SK-N-SH (cell line): Measurements from ENCODE around the gene FAM174B. TPM values are rescaled to one million over a fixed set of nuclear protein-coding genes. Genes with fewer than 3 reads are reported as not detected.

ENCODE experiments used
- CTCF ChIA-PET: fragments of 300-600, 350-600 bp; formaldehyde crosslinking; extraction: SDS; loops from one replicate; lab custom pipeline; 2021; lab: Yijun Ruan, JAX
- POLR2A ChIA-PET: fragments of 350-600 bp; sonication (Branson Sonifier 250); formaldehyde crosslinking; extraction: SDS; loops from one replicate; lab custom pipeline; 2020; ENCODE audit warnings: antibody characterized with exemption, inconsistent platforms; lab: Yijun Ruan, JAX
- DNase-seq: peaks from one replicate; pipeline ENCODE4 v3.0.0; 2012
- H2AFZ ChIP-seq: fragments of 200-600 bp; sonication (generic); 2 replicates; pipeline ENCODE4 v1.8.1; 2016; ENCODE audit warnings: antibody characterized with exemption, mild to moderate bottlenecking, low read depth
- H3F3A ChIP-seq: fragments of 200-600 bp; sonication (generic); replicated peaks from 2 replicates; pipeline ENCODE3; 2016; ENCODE audit warnings: antibody characterized with exemption, mild to moderate bottlenecking; ENCODE audit not compliant: insufficient read depth
- H3K27ac ChIP-seq, 2 experiments: fragments of 200-500 bp in 1 of 2; fragments of 200-600 bp in 1 of 2; sonication (Bioruptor generic) in 1 of 2; sonication (generic), shearing (Covaris generic) in 1 of 2; 2 replicates each; pipeline versions ENCODE4 v1.5.1 to v1.6.1; 2014 to 2016; ENCODE audit warnings: low read depth in 2 of 2, inconsistent platforms in 1 of 2, low read length in 1 of 2, mild to moderate bottlenecking in 1 of 2, mixed read lengths in 1 of 2
- H3K27me3 ChIP-seq: fragments of 200-600 bp; sonication (generic), shearing (Covaris generic); 2 replicates; pipeline ENCODE4 v1.6.1; 2016; ENCODE audit warnings: mixed run types; ENCODE audit not compliant: insufficient read depth
- H3K36me3 ChIP-seq, 2 experiments: fragments of 200-500 bp in 1 of 2; fragments of 200-600 bp in 1 of 2; sonication (Bioruptor generic) in 1 of 2; sonication (generic) in 1 of 2; replicated peaks in 1 of 2; 2 replicates each; pipeline versions ENCODE3 to v1.5.1; 2014 to 2016; ENCODE audit warnings: low read length in 1 of 2, mild to moderate bottlenecking in 1 of 2; ENCODE audit not compliant: insufficient read depth in 2 of 2, control insufficient read depth in 1 of 2
- H3K4me1 ChIP-seq, 2 experiments: fragments of 200-500 bp in 1 of 2; fragments of 200-600 bp in 1 of 2; sonication (Bioruptor generic) in 1 of 2; sonication (generic), shearing (Covaris generic) in 1 of 2; 2 replicates each; pipeline versions ENCODE4 v1.5.1 to v1.6.1; 2014 to 2016; ENCODE audit warnings: low read depth in 1 of 2, low read length in 1 of 2, mixed run types in 1 of 2; ENCODE audit not compliant: insufficient read depth in 2 of 2, control insufficient read depth in 1 of 2
- H3K4me2 ChIP-seq: fragments of 200-600 bp; sonication (generic), shearing (Covaris generic); 2 replicates; pipeline ENCODE4 v1.6.1; 2017; ENCODE audit warnings: mixed run types
- H3K4me3 ChIP-seq, 2 experiments: fragments of 200-500 bp in 1 of 2; fragments of 200-600 bp in 1 of 2; sonication (Bioruptor generic) in 1 of 2; sonication (generic), shearing (Covaris generic) in 1 of 2; 2 replicates each; pipeline versions ENCODE4 v1.5.1 to v1.8.1; 2014 to 2016; ENCODE audit warnings: low read depth in 2 of 2, inconsistent platforms in 1 of 2, low read length in 1 of 2, mild to moderate bottlenecking in 1 of 2, mixed read lengths in 1 of 2, moderate library complexity in 1 of 2
- H3K79me2 ChIP-seq: fragments of 200-600 bp; sonication (generic); 2 replicates; pipeline ENCODE4 v1.8.1; 2017; ENCODE audit warnings: mild to moderate bottlenecking; ENCODE audit not compliant: insufficient read depth
- H3K9ac ChIP-seq: fragments of 200-600 bp; sonication (generic); 2 replicates; pipeline ENCODE4 v1.6.1; 2017; ENCODE audit warnings: mixed run types
- H3K9me2 ChIP-seq: fragments of 200-600 bp; sonication (generic); 2 replicates; pipeline ENCODE4 v1.6.1; 2017; ENCODE audit warnings: mixed run types
- H3K9me3 ChIP-seq: fragments of 200-600 bp; sonication (generic); 2 replicates; pipeline ENCODE4 v1.6.1; 2017; ENCODE audit warnings: mixed run types, mild to moderate bottlenecking, moderate library complexity
- H4K20me1 ChIP-seq: fragments of 200-600 bp; sonication (generic); 2 replicates; pipeline ENCODE4 v1.6.1; 2017; ENCODE audit warnings: mild to moderate bottlenecking, mixed run types; ENCODE audit not compliant: insufficient read depth
- CTCF ChIP-seq: fragments of 200-600 bp; sonication (generic); IDR thresholded peaks from 2 replicates; pipeline ENCODE4 v1.6.1; 2017; ENCODE audit warnings: antibody characterized with exemption, mild to moderate bottlenecking, moderate library complexity
- ELF1 ChIP-seq: IDR thresholded peaks from 2 replicates; pipeline ENCODE4 v1.4.0; 2012
- EP300 ChIP-seq, 2 experiments: IDR thresholded peaks; 2 replicates each; pipeline versions ENCODE4 v1.4.0 to v1.6.1; 2012; ENCODE audit warnings: borderline replicate concordance in 1 of 2, low read depth in 1 of 2, low read length in 1 of 2
- EZH2phosphoT487 ChIP-seq: fragments of 200-600 bp; sonication (generic); IDR thresholded peaks from 2 replicates; pipeline ENCODE4 v1.6.1; 2017; ENCODE audit warnings: low read depth, mixed run types, mild to moderate bottlenecking, antibody characterized with exemption, moderate library complexity, borderline replicate concordance
- FOSL2 ChIP-seq: IDR thresholded peaks from 2 replicates; pipeline ENCODE4 v1.4.0; 2012; ENCODE audit warnings: low read depth, mild to moderate bottlenecking, moderate library complexity, borderline replicate concordance
- FOXM1 ChIP-seq: IDR thresholded peaks from 2 replicates; pipeline ENCODE4 v1.4.0; 2012; ENCODE audit warnings: low read depth, mild to moderate bottlenecking
- GATA2 ChIP-seq: sonication (generic); formaldehyde crosslinking; IDR thresholded peaks from 2 replicates; pipeline ENCODE4 v1.5.0; 2020; ENCODE audit warnings: mild to moderate bottlenecking, missing genetic modification reagents
- MAX ChIP-seq: IDR thresholded peaks from 2 replicates; pipeline ENCODE4 v1.4.0; 2012; ENCODE audit warnings: low read depth
- NRF1 ChIP-seq: IDR thresholded peaks from 2 replicates; pipeline ENCODE4 v1.6.1; 2012; ENCODE audit warnings: low read depth, mild to moderate bottlenecking, low read length
- POLR2AphosphoS5 ChIP-seq: IDR thresholded peaks from 2 replicates; pipeline ENCODE4 v1.6.1; 2012; ENCODE audit warnings: low read depth, low read length
- RCOR1 ChIP-seq: fragments of 150-350 bp; IDR thresholded peaks from 2 replicates; pipeline ENCODE4 v1.6.1; 2017; ENCODE audit warnings: antibody characterized with exemption, low read length
- REST ChIP-seq: IDR thresholded peaks from 2 replicates; pipeline ENCODE4 v1.6.1; 2012; ENCODE audit warnings: mild to moderate bottlenecking, low read depth, low read length, moderate library complexity
- RXRA ChIP-seq: IDR thresholded peaks from 2 replicates; pipeline ENCODE4 v1.4.0; 2012; ENCODE audit warnings: low read depth, mild to moderate bottlenecking, borderline replicate concordance
- TEAD4 ChIP-seq: IDR thresholded peaks from 2 replicates; pipeline ENCODE4 v1.4.0; 2012; ENCODE audit warnings: mild to moderate bottlenecking, borderline replicate concordance; ENCODE audit not compliant: insufficient read depth
- USF1 ChIP-seq: IDR thresholded peaks from 2 replicates; pipeline ENCODE4 v1.4.0; 2012; ENCODE audit warnings: low read depth, borderline replicate concordance
- USF2 ChIP-seq: fragments of 150-350 bp; IDR thresholded peaks from 2 replicates; pipeline ENCODE4 v1.6.1; 2017; ENCODE audit warnings: antibody characterized with exemption, low read length, low read depth, borderline replicate concordance
- WGBS: methylation state at CpG from one replicate; pipeline ENCODE4 v1.1.6; 2017; ENCODE audit warnings: low lambda C conversion rate; 5-methylcytosine and 5-hydroxymethylcytosine counted together
- polyA plus RNA-seq, 3 experiments: library from polyadenylated mRNA; depleted of rRNA; stranded (reverse); fragments of >200 nt; gene quantifications; 2 replicates each; pipeline ENCODE4 v1.2.3, GENCODE V29; 2012

FAM174B gene
- polyA plus RNA-seq, 1 of the 3 experiments (the other 2 are of a cell fraction): 0.30 TPM

- no peak for TF ChIP-seq CTCF
- no peak for TF ChIP-seq NRF1
Measured at GRCh38 chr15:92681141-92681631, 25.6 kb upstream of the FAM174B start (continued).

GRCh38 chr15:92677999-92678398, 22.4 kb upstream of the FAM174B start:
- no peak for TF ChIP-seq REST
- TF ChIP-seq RCOR1: no peak
- TF ChIP-seq EP300 (IDR thresholded peaks at IDR 0.05; ENCODE audit: borderline replicate concordance in 1 of 2, low read depth in 1 of 2, low read length in 1 of 2): no peak
- no peak for TF ChIP-seq MAX
- no peak for TF ChIP-seq FOSL2
- no peak for TF ChIP-seq TEAD4
- TF ChIP-seq ELF1: no peak
- TF ChIP-seq POLR2AphosphoS5: no peak
- no peak for TF ChIP-seq EZH2phosphoT487
- no peak for TF ChIP-seq GATA2
- no peak for TF ChIP-seq FOXM1
- TF ChIP-seq RXRA: no peak
- no peak for TF ChIP-seq USF1
- TF ChIP-seq USF2: no peak
- TF ChIP-seq, all 33 proteins: peak for 0
- CTCF ChIA-PET: interaction anchor here (0.9 to 1.8 kb wide), 3 partner anchors 11 to 156 kb away, joined by 3 to 7 read pairs (median 7); no protein-coding TSS in a partner anchor
- no peaks in the 10 kb centered on the region for H3K9me3 ChIP-seq
- no peaks in the 10 kb centered on the region for H3K9me2 ChIP-seq
- H3K27me3 ChIP-seq: no peaks in the 10 kb centered on the region
- H3K4me1 ChIP-seq: peaks cover 0 to 9% of the 10 kb centered on the region in 2 experiments; a peak in 2 of 4 replicates
- H4K20me1 ChIP-seq: no peaks in the 10 kb centered on the region
- no peak overlapping the region for H3K9ac ChIP-seq
- WGBS: 42% methylated on average over 4 of the region's 4 CpGs
- H2AFZ ChIP-seq: no peak overlapping the region
- H3K27ac ChIP-seq: no peak overlapping the region
- H3K79me2 ChIP-seq: no peaks in the 10 kb centered on the region
- POLR2A ChIA-PET: no interaction called here
- H3K4me3 ChIP-seq: no peak overlapping the region
- H3K36me3 ChIP-seq: no peaks in the 10 kb centered on the region
- DNase-seq: no peak
- no peak overlapping the region for H3K4me2 ChIP-seq
- no peaks in the 10 kb centered on the region for H3F3A ChIP-seq
